AML-193 (cell line): Measurements from ENCODE around the gene ASMTL.
"Not testable (repeated sequence)": the region's sequence is repeated elsewhere in the genome, so short reads cannot be mapped to it uniquely, and the experiment has no call there.

Experiments used
- DNase-seq, 2 experiments: peaks; one replicate each; lab custom pipeline; 2025; lab: John Stamatoyannopoulos, UW

Gene ASMTL

DNA sequence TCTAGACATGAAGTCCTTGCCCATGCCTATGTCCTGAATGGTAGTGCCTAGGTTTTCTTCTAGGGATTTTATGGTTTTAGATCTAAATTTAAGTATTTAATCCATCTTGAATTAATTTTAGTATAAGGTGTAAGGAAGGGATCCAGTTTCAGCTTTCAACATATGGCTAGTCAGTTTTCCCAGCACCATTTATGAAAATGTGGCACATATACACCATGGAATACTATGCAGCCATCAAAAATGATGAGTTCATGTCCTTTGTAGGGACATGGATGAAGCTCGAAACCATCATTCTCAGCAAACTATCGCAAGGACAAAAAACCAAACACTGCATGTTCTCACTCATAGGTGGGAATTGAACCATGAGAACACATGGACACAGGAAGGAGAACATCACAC lies 29.8 kb upstream of the ASMTL start:
- not testable (repeated sequence) for DNase-seq

DNA sequence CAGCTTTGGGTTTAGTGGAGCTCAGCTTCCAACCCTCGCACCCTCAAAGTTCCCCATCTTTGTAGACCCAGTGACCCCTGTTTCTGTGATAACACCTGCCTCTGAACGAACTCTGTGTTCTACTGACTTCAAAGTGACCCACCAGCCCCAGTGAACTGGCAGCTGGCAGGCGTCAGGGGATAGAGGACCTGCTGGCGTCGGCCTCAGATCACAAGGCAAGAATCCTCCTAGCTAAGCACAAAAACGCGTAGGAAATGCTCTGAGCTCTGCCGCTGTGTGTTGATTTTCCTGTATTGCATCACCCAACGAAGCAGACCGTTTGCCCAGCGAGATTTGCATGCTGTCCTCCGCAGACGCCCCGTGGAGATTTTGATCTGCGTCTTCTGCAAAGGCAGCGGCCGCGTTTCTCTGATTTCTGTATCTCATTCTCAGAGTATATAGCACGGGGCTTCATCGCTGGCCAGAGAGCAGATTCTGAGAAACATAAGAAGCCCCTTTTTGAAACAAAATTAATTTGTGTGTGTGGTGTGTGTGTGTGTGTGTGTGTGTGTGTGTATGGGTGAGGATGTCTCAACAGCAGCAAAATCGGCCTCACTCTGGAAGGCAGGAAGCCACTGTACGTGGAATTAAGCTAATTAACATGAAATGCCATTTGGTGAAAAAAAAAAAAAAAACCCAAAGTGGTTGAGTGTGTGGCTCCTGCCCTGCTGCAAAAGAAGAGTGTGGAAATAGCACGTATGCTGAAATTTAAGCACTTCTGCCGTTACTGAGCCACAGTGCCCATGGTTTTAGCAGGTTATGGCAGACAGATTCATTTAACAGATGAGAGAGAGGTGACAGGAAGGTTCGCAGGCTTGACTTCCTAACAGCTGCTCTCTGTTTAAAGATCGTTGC lies 29.2 kb upstream of the ASMTL start:
- DNase-seq: no peak

DNA sequence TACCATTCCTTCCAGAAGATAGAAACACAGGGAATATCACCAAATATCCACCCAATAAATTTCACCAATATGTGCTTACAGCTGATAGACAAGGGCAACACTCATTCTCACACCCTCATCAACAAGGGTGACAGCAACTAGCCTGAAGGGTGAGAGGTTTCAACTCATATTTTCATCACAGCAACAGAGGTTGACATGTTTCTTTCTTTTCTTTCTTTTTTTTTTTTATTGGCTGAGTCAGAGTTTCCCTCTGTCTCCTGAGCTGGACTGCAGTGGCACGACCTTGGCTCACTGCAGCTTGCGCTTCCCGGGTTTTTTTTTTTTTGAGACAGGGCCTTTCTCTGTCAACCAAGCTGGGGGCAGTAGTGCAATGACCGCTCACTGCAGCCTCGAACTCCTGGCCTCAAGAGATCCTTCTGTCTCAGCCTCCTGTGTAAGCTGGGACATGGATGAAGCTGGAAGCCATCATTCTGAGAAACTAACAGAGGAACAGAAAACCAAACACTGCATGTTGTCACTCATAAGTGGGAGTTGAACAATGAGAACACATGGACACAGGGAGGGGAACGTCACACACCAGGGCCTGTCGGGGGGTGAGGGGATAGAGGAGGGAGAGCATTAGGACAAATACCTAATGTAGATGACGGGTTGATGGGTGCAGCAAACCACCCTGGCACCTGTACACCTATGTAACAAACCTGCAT lies 27.5 kb upstream of the ASMTL start:
- DNase-seq: no peak

DNA sequence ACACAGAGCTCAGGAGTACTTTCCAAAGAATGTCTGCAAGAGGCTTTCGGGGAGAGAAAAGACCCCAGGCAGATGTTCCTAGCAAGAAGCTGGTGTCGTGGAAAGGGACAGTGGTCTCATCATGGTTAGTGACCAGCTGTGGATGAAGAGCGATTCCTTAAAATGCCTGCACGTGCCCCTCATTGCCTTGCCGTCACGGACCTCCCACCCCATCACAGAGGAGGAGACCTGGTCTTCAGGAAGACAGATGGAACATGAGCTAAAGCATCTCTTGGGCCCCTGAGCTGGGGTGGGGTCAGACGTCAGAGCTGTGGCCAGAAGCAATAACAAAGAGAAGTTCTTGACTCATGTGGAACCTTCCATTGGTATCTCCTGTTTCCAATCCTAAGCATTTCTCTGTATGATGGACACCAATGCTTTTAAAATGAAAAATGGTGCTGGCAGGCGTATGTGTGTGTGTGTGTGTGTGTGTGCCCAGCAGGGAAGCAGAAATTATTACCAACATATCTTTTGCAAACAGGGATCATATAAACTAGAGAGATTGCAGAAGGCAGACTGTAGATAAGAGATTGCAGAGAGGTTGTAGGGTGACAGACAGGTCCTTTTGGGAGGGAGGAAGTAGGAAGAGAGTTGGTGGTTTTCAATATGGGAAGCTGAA lies 25.2 kb upstream of the ASMTL start:
- no peak for DNase-seq

DNA sequence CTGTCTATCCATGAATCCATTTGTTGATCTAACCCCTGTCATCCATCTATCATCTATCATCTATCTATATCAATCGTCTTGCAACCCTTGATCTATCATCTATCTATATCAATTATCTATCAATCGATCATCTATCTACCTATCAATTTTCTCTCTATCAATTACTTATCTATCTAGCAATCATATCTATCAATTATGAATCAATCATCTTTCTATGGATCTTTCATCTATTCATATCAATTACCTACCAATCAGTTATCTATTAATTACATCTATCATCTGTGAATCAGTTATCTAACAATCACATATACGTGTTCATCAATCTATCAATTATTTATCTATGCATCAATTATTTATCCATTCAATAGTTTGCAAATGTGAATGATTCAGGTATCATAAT lies 24.5 kb upstream of the ASMTL start:
- DNase-seq: no peak

DNA sequence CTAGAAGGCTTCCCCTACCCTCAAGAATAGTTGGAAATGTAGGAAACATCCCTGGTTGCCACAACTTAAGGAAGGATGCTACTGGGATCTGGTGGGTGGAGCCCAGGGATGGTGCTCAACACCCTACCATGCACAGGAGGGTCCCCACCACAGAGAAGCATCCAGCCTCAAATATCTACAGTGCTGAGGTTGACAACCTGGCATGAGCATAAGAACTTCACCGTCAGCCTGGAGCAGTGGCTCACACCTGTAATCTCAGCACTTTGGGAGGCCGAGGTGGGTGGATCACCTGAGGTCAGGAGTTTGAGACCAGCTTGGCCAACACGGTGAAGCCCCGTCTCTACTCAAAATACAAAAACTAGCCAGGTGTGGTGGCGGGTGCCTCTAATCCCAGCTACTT lies 24.0 kb upstream of the ASMTL start:
- DNase-seq: no peak

DNA sequence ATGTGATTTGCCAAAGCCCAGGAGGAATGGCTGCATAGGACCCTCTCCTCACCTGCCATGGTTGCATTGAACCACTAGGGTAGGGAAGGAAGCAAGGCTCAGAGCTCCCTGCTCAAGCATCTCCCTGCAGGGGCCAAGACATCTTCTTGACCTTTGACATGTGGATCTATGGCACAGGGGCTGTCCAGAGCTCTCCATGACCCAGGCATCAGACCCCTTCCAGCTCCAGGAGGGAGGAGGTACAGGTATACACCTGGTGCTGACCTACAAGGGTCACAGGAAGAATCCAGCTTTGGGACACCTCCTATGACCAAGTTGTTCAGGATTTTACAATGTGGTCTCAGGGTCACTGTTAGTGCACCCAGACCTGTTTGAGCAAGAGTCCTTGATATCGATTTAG lies 23.2 kb upstream of the ASMTL start:
- no peak for DNase-seq

DNA sequence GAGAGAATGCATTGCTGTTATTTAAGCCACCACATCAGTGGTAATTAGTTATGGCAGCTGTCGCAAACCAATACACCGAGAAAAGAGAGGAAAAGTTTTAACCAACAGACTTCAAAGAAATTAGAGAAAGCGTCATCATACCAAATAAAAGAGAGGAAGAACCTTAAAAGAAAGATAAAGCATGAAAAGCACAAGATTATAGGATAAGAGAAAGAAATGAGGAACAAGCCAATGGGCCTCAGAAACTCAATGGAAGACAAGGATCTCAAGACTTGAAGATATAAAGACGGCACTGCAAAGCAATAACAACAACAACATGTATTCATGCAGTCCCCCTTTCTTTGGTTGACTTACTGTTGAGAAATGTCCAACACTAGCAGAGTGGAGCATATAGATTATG lies 22.8 kb upstream of the ASMTL start:
- no peak for DNase-seq

DNA sequence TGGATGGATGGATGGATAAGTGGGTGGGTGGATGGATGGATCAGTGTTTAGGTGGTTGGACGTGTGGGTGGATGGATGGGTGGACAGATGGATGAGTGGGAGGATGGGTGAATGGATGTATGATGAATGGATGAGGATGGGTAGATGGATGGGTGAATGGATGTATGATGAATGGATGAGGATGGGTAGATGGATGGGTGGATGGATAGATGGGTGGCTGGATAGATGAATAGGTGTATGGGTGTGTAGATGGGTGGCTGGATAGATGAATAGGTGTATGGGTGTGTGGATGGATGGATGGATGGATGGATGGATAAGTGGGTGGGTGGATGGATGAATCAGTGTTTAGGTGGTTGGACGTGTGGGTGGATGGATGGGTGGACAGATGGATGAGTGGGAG lies 21.9 kb upstream of the ASMTL start:
- DNase-seq: not testable (repeated sequence)

DNA sequence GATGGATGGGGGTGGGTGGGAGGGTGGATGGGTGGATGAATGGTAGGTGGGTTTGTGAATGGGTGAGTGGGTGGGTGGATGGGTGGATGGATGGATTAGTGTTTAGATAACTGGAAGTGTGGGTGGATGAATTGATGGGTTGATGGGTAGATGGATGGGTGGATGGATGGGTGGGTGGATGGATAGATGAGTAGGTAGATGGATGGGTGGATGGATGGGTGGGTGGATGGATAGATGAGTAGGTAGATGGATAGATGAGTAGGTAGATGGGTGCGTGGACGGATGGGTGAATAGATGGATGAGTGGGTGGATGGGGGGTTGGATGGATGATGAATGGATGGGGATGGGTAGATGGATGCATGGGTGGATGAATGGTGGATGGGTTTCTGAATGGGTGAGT lies 20.3 kb upstream of the ASMTL start:
- DNase-seq: no peak

DNA sequence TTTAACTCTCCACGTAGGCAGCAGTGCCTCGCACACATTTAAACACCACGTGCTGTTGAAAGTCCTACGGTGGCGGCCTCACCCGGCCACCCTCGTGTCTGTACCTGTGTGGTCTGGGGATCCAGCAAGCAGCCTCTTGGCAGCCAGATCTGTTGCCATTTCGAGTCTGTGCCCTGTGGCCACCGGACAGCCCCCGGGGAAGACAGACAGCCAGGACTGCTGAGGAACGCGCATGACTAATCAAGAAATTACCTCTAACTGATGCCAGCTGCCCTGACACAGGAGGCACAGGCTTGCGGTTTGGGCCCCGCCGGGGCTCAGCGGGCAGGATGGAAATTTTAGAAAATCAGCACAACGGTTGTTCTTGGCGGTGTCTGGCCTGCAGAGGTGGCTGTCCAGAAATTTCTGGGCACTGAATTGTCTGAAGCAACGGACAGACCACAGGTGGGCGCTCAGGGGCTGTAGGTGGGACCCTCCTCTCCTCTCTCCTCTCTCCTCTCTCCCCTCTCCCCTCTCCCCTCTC lies 15.6 kb upstream of the ASMTL start:
- peak; percentile 52 to 62 for DNase-seq

DNA sequence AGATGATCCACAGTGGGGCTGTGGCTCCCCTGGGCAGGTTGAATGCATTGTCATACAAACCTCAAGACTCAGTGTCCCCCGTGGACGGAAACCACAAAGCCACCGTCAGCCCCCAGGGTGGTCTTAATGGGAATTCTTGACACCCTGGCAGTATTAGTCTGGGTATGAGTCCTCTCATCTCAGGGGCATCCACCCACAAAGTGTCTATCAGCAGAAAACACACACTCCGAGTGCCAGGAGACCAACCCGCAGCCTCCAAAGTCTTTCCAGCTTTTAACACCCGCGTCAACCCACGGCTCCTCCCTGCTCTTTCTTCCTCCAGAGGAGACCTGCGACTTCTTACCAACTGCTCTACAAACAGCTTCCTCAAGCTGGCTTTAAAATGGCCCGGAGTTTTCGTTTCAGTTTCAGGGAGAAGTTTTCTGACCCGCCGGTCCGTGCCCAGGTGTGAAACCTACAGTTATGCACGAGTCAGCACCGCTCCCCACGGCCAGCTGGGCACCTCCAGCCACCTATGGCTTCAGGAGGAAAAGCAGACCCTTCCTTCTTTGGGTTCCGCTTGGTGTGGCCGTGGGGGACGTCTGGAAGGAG lies 14.4 kb upstream of the ASMTL start:
- DNase-seq: no peak

DNA sequence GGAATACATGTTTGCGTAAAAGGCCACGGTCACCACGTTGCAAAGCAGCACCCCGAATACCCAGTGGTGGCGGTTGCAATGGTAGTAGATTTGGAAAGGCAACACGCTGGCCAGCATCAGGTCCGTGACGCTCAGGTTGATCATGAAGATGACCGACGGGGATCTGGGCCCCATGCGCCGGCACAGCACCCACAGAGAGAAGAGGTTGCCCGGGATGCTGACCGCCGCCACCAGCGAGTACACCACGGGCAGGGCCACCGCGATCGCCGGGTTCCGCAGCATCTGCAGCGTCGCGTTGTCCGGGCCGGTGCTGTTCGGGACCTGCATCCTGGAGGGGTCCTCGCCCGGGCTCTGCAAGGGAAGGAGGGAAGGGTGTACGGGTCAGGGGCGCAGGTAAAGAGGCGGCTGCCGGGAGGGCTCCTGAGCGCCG lies 13.5 kb upstream of the ASMTL start:
- no peak for DNase-seq

DNA sequence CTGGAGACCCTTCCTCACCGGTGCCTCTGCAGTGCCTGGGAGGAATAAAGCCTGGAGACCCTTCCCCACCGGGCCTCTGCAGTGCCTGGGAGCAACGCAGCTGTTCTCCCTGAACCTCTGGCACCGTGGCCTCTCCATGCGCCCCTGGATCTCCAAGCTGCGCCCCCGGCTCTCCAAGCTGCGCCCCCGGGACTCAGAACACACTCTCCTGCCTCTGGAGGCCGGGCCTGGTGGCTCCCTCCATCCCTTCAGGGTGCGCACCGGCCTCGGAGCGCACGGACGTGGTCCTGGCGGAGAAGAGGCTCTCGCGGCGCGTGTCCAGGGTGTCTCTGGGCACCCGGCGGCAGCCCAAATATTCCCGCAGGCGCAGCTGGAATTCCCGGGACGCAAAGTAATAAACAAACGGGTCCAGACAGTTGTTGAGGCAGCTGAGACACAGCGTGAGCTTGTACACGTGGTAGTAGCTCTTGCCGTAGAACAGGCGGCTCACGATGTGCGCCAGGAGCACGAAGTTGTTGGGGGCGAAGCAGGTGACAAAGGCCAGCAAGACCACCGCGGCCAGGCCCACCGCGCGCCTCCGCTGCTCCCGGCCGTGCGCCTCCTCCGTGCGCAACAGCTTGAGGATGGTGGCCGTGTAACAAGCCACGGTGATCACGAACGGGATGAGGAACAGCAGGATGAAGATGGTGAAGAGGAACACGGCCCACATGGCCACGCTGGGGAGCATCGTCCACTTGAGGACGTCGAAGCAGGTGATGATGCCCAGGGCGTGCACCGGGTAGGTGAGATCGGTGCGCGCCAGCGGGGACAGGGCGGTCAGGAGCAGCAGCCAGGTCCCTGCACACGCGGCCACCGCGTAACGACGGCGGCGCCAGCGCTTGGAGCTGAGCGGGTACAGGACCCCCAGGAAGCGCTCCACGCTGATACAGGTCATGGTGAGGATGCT lies 12.8 kb upstream of the ASMTL start:
- no peak for DNase-seq

DNA sequence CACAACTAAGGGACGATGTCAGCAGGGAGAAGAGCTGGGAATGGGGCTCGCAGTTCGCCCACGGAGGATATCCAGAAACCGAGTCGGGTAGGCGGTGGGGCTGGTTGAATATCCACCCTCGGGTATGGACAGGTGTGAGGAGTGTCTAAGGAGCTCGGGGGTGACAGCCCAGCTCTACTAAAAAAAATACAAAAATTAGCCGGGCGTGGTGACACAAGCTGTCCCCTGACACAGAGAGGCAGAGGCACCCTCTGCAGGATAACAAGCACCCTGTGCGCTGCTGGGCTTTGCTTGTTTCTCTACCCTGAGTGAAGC lies 12.2 kb upstream of the ASMTL start:
- no peak for DNase-seq

DNA sequence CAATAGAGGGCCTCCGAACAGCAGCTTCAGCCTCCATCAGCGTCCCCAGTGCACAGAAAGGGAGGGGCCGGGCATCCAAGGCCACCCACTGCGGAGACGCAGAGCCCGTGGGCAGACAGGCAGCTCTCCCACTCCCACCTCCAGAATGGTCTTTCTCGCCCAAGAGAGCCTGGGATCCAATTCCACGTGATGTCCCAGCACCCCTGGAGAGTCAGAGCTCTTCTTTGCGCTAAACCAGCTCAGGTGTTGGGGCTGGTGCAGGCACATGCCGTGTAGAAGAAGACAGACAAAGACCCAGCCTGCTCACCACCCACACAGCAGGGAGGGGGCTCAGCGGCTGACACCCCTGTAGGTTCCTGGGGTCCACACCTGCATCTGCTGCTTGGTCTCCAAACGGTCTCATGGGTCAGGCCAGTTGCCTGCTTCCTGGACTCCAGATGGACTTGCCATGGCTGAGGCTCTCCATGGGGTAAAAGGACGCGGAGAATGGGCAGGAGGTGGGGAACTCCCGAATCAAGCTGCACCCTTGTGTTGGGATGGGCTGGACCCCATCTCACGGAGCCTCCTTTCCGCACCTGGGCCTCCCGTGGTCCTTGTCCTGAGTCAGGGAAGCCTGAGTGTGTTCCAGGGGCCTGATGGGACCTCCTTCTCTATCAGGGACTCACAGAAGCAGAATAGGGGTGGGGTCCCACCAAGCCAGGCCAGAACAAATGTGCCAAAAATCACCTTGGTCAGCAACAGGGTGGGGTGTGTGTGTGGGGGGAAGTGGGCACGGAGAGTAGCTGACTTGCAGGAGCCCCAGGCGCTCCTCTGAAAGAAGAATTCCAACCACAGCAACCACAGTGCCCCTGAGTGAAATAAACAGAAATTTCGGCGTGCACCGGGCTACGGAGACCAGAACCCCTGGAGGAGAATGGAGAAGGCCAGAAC lies 11.6 kb upstream of the ASMTL start:
- no peak for DNase-seq

DNA sequence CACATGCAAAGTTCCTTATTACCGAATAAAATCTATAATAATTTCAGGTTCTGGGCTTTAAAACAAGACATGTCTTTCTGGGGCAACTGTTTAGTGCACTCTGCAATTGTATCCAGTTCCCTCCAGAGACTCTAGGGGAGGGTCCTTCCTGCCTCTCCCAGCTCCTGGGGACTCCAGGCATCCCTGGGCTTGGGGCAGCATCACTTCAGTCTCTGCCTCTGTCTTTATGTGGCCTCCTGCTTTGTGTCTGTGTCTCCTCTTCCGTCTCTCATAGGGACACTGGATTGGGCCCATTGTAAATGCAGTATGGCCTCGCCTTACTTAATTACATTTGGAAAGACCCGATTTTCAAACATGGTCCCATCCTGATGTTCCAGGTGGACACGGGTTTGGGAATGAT lies 10.9 kb upstream of the ASMTL start:
- no peak for DNase-seq

DNA sequence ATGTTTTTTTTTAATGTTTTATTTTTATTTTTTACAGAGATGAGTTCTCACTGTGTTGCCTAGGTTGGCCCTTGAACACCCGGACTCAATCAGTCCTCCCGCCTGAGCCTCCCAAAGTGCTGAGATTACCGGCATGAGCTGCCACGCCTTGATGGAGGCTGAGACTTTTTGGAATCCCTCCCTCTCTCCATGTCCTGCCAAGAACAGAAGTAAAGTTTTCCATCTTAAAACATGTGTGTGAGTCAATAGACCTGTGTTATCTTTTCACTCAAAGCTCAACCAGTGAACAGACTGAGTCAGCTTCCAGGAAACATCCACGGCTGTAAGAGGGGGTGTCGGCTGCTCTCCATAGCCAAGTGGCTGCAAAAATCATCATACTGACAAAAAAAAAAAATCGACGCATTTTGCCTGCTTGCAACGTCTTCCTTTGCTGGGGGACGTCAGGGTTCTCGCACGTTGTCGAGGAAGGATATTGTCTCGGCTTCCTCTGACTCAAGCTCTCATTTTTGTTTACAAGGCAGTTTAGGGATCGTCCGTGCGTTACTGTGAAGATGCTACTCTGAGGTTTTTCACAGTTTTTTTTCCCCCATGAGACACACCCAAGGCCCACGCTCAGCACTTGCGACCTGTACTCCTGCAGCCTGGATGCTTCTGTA lies 10.0 kb upstream of the ASMTL start:
- no peak for DNase-seq

DNA sequence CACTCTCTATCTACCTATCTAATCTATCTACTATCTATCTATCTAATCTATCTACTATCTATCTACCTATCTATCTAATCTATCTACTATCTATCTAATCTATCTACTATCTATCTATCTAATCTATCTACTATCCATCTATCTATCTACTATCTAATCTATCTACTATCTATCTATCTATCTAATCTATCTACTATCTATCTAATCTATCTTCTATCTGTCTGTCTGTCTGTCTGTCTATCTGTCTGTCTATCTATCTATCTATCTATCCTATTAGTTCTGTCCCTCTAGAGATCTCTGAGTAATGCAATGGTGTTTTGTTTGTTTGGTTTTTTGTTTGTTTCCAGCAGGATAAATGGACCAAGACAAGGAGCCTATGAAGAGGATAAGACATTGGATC lies 9.4 kb upstream of the ASMTL start:
- DNase-seq: no peak

DNA sequence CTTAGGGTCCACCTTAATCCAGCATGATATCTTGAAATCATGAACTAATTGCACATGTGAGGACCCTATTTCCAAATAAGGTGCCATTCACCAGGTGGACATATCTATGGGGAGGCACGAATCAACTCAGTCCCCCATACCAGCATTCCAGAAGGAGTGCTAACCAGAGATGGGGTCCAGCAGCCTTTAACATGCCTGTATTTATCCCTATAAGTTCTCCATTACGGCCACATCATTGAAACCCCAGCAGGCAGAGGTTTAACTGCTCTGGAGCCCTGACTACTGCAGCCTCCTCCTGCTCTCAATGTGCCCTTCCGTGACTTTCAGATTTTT lies 3.2 kb upstream of the ASMTL start:
- no peak for DNase-seq
